KBM-7 (cell line): ENCODE measurements around the gene KIRREL3.

Experiments used
- DNase-seq: peaks from one replicate; pipeline ENCODE4 v3.0.0-alpha.2; 2015
- in situ Hi-C: fragments of 300-500 bp; cut with MboI; formaldehyde crosslinking; loops from 2 replicates; pipeline ENCODE4 v1.14.3; 2020; ENCODE audit warnings: low sequenced_read_pairs, low pct_unique_long_range_greater_than_20kb, mixed read lengths

KIRREL3 gene

GRCh38 chr11:126888115-126888712 is 112.4 kb downstream of the KIRREL3 start:
- DNase-seq: no peak
- in situ Hi-C loops: no loop called here

- DNase-seq: no peak
- in situ Hi-C loops: no loop called here
These were observed 113.9 kb downstream of the KIRREL3 start for GRCh38 chr11:126886636-126887035.

DNA sequence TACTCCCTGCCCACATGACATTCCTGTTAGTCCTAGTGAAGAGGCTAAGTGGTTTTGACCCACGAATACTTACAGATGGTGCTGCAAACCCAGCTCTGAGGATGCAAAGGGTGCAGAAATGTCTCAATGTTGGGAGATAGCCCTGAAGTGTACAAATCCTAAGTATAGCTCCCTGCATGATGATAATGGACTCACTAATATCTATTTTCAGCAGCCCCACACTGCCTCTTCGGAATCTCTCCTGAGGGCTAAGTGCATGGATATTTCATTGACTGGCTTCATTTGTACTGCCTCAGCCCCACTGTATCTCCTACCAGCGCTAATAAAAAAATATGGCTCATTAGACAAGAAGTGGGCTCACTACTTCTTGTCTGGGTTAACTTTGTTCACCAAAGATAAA is 114.5 kb downstream of the KIRREL3 start:
- DNase-seq: no peak
- in situ Hi-C loops: no loop called here

GRCh38 chr11:126884594-126884993 is 116.0 kb downstream of the KIRREL3 start:
- DNase-seq: no peak
- in situ Hi-C loops: no loop called here

DNA sequence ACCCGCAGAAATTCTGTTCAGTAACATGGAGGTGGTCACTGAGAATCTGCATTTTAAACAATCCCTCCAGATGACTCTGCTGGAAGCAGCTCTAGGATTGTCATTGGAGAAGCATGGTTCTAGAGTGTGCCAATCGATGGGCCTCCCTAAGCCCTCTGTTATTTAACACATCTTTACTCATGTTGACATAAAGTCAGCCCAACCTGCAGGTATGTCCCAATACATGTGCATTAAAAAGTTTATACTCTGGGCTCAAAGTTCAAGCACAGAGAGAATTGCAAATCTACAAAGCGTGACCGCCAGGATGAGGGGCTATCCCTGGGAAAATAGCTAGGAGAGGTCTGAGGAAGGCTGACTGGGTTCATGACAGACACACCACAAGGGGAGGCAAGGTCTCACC is 116.4 kb downstream of the KIRREL3 start:
- in situ Hi-C loops: no loop called here
- DNase-seq: no peak

GRCh38 chr11:126880872-126881271 is 119.7 kb downstream of the KIRREL3 start:
- no peak for DNase-seq
- in situ Hi-C loops: no loop called here

DNA sequence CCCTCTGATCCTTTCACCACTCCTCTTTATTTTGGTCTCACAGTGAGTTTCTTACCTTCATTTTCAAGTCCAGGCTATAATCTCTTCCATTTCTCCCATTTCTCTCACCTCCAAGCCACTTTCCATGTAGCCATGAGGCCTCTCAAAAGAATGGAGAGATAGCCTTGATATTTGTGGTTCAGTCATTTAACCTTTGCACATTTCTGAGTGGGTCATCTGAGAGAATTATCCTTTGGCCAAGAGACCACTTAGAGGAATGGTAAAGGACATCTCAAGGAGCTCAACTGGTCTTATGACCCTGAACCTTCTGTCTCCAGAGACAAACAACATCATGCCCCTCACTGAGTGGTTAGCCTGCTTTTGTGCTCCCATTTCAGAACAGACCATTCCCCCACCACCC is 121.1 kb downstream of the KIRREL3 start:
- DNase-seq: no peak
- in situ Hi-C loops: no loop called here

DNA sequence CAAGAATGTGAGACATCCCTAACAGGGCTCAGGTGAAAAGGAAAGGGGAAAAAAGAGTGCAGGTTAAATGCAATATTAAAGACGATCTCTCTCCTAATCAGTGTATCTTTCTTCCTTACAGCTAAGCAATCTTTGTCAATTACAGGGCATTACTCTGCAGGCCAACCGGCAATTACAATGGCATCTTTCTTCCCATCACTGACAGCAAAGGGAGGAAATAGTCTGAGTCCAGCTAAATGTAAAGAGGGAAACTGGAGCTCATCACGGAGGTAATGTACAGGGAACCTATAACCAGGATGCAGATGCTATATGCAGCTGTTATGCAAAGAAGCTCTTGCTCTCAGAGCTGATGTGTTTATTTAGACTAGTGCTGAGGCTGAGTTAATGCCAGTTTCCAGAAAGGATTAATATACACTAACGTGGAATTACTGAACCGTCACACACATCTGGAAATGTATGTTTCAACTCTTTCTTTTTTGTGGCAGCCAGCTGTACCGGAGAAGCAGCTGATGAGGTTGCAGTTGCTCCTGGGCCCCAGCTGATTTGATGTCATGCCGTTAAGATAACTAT is 121.6 kb downstream of the KIRREL3 start:
- in situ Hi-C loops: no loop called here
- no peak for DNase-seq

- peak; percentile 3 for DNase-seq
- in situ Hi-C loops: no loop called here
These were observed 125.7 kb downstream of the KIRREL3 start for GRCh38 chr11:126874831-126875230.

GRCh38 chr11:126874276-126874675 is 126.3 kb downstream of the KIRREL3 start:
- DNase-seq: no peak
- in situ Hi-C loops: no loop called here

- DNase-seq: no peak
- in situ Hi-C loops: no loop called here
These were observed 128.8 kb downstream of the KIRREL3 start for GRCh38 chr11:126871792-126872191.

GRCh38 chr11:126870021-126870420 is 130.5 kb downstream of the KIRREL3 start:
- in situ Hi-C loops: no loop called here
- DNase-seq: no peak

DNA sequence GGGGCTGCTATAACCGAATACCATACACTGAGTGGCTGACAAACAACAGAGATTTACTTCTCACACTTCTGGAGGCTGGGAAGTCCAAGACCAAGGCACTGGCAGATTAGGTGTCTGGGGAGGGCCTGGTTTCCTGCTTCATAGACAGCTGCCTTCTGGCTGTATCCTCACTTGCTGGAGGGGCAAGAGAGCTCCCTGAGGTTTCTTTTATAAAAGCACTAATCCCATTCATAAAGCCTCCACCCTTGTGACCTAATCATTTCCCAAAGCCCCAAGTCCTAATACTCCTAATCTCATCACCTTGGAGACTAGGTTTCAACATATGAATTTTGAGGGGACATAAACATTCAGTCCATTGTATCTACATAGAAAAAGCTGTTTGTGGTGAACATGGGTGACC is 131.8 kb downstream of the KIRREL3 start:
- in situ Hi-C loops: no loop called here

GRCh38 chr11:126864934-126865333 is 135.6 kb downstream of the KIRREL3 start:
- in situ Hi-C loops: no loop called here
- no peak for DNase-seq

More for the DNA sequence above, 131.8 kb downstream of the KIRREL3 start:
- no peak for DNase-seq

- no peak for DNase-seq
- in situ Hi-C loops: no loop called here
These were observed 137.1 kb downstream of the KIRREL3 start for GRCh38 chr11:126863294-126863997.

- in situ Hi-C loops: no loop called here
These were observed 137.8 kb downstream of the KIRREL3 start for GRCh38 chr11:126862664-126863243.

DNA sequence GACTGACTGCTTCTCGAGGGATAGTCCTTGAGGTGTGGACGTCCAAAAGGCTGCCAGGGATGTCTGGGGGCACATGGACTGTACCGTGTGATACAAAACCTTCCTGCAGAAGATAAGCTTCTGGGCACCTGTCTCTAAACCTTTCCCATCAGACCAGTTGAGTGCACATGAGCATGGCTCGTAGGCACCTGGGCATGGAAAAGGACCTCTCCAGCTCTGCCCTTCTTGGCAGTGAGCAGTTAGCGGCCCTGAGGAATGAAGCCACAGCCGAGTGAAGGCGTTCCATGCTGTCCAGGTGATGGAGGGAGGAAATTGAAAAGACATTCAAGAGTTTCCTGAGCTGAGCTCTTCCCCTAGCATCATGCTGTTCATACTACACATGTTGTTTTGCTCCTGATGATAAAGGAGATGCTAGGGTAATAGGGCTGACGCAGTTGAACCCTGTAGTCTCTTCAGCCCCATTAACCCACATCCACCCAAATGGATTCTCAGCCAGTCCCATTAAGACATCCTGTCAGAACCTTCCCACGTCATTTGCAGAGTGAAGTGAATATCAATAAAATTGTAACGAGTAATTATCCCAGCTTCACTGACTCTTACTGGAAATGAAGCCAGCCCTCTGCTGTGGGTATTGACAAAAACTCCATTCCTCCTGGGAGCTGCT is 138.6 kb downstream of the KIRREL3 start:
- in situ Hi-C loops: no loop called here
- DNase-seq: no peak

More at GRCh38 chr11:126862664-126863243, 137.8 kb downstream of the KIRREL3 start:
- DNase-seq: no peak

DNA sequence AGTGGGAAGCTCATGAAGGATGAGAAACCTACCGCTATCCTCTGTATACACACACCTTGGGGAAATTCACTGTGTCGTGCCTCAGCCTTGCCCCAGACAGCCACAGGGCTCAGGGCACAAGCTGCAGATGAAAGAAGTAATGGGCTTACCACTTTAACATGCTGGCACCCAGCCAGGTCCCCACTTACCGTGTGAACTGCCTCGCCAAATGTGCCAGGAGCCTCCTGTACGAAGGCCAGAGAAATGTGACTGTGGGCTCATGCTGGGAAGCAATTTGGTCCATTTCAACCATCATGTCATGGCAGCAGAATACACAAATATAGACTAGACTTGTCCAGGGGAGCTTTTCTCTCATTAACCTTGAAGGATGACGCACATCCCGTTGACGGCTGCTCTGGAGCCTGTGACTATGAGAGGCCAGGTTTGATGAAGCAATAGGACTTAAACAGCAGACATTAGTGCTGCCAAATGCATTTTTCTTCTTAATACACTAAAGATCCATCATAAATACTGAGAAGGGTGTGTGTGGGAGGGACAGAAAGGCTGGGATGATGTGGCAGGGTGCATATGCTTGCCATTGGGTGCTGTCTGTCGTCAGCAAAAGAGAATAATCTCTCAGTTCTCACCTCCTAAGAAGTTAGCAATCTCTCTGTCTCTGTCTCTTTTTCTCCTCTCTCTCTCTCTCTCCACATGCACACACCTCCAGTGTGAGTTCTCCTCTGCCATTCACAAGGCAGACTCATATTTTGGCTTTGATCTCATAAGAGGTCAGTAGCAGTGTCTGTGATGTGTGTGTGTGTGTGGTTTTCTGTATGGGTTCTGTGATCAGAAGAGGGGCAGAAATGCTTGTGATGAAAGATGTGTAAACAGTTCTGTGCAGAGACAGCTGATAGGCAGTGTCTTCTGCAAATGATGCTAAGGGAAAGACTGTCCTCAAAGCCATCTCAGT is 142.4 kb downstream of the KIRREL3 start:
- in situ Hi-C loops: no loop called here
- no peak for DNase-seq

GRCh38 chr11:126855536-126855935 is 145.0 kb downstream of the KIRREL3 start:
- DNase-seq: no peak
- in situ Hi-C loops: no loop called here
